K562 (cell line): ENCODE data around the gene MPC1. TPM values are rescaled to one million over a fixed set of nuclear protein-coding genes. Genes with fewer than 3 reads are reported as not detected.

ENCODE experiments used
- ATAC-seq: fragments of 200-7000 bp; cut with Tn5 transposase; 3 replicates; pipeline ENCODE4 v1.9.1; 2020; ENCODE audit warnings: moderate library complexity
- BruUV-seq: library from RNA; stranded (reverse); fragments of 400-500 nt; replicated peaks from 2 replicates; lab custom pipeline; 2021; lab: Mats Ljungman, UMichigan
- CTCF ChIA-PET: fragments of 300-600 bp; formaldehyde crosslinking; extraction: SDS; loops from one replicate; lab custom pipeline; 2021; ENCODE audit warnings: low intra/inter-chr PET ratio; lab: Yijun Ruan, JAX
- POLR2A ChIA-PET: fragments of 300-600, 350-650 bp; sonication (Branson Sonifier 250); formaldehyde crosslinking; extraction: SDS; loops from one replicate; lab custom pipeline; 2021; ENCODE audit warnings: antibody characterized with exemption, inconsistent platforms; lab: Yijun Ruan, JAX
- DNase-seq, 4 experiments: peaks; one replicate each; pipeline versions ENCODE4 v3.0.0 to v3.0.0-alpha.2; 2011 to 2018; ENCODE audit warnings: low spot score in 3 of 4, mixed read lengths in 3 of 4; ENCODE audit errors: extremely low read depth in 1 of 4
- FAIRE-seq: peaks from 2 replicates; lab custom pipeline; 2011; peaks lifted over from hg19 to GRCh38; lab: Jason Lieb, UNC
- H2AFZ ChIP-seq: 2 replicates; pipeline ENCODE4 v1.6.0; 2011; ENCODE audit warnings: low read depth, low read length, control low read depth, inconsistent platforms
- H3K27ac ChIP-seq: fragments of 200-600 bp; 3 replicates; pipeline ENCODE4 v1.8.0; 2011; ENCODE audit warnings: low read depth, mild to moderate bottlenecking, control low read depth, inconsistent platforms, low read length, moderate library complexity, mixed read lengths; ENCODE audit errors: extremely low read depth
- H3K27me3 ChIP-seq, 2 experiments: fragments of 300-600 bp in 1 of 2; 2 replicates in 1 of 2; 3 replicates in 1 of 2; pipeline versions ENCODE4 v1.6.0 to v1.8.0; 2011; ENCODE audit warnings: inconsistent platforms in 2 of 2, low read length in 2 of 2, mild to moderate bottlenecking in 1 of 2, mixed read lengths in 1 of 2, moderate library complexity in 1 of 2; ENCODE audit not compliant: control insufficient read depth in 2 of 2, insufficient read depth in 2 of 2
- H3K36me3 ChIP-seq: fragments of 300-600 bp; 3 replicates; pipeline ENCODE4 v1.8.0; 2011; ENCODE audit warnings: mild to moderate bottlenecking, low read length, inconsistent platforms; ENCODE audit not compliant: control insufficient read depth, insufficient read depth
- H3K4me1 ChIP-seq, 2 experiments: fragments of 200-600 bp in 1 of 2; replicated peaks in 1 of 2; 2 replicates in 1 of 2; 3 replicates in 1 of 2; pipeline versions ENCODE4 v1.5.1 to v1.8.0; 2011; ENCODE audit warnings: inconsistent platforms in 2 of 2, low read length in 2 of 2, mild to moderate bottlenecking in 1 of 2, mixed read lengths in 1 of 2, moderate library complexity in 1 of 2; ENCODE audit not compliant: control insufficient read depth in 2 of 2, insufficient read depth in 2 of 2
- H3K4me2 ChIP-seq: 2 replicates; pipeline ENCODE4 v1.6.1; 2011; ENCODE audit warnings: low read length, control low read depth, inconsistent platforms, mixed read lengths; ENCODE audit not compliant: insufficient read depth
- H3K4me3 ChIP-seq: fragments of 200-600 bp; sonication (generic), shearing (Covaris generic); 2 replicates; pipeline ENCODE4 v1.5.1; 2016; ENCODE audit warnings: control low read depth, inconsistent platforms
- H3K79me2 ChIP-seq: fragments of 200-600 bp; 3 replicates; pipeline ENCODE4 v1.8.0; 2011; ENCODE audit warnings: low read length, inconsistent platforms; ENCODE audit not compliant: control insufficient read depth, insufficient read depth
- H3K9ac ChIP-seq, 2 experiments: 2 replicates each; pipeline versions ENCODE4 v1.6.0 to v1.6.1; 2011; ENCODE audit warnings: low read depth in 2 of 2, low read length in 2 of 2, control low read depth in 1 of 2, inconsistent platforms in 1 of 2, mild to moderate bottlenecking in 1 of 2, mixed read lengths in 1 of 2; ENCODE audit not compliant: insufficient read depth in 1 of 2
- H3K9me1 ChIP-seq: one replicate; pipeline ENCODE4 v1.6.0; 2011; ENCODE audit warnings: inconsistent platforms, mild to moderate bottlenecking, low read length, moderate library complexity; ENCODE audit not compliant: control insufficient read depth, insufficient read depth
- H3K9me3 ChIP-seq: replicated peaks from 2 replicates; pipeline ENCODE4 v1.5.1; 2011; ENCODE audit warnings: low read depth, low read length, inconsistent platforms; ENCODE audit not compliant: control insufficient read depth, insufficient read depth
- H4K20me1 ChIP-seq: replicated peaks from 2 replicates; pipeline ENCODE4 v1.6.1; 2011; ENCODE audit warnings: low read length, inconsistent platforms, mixed read lengths; ENCODE audit not compliant: control insufficient read depth, insufficient read depth
- BHLHE40 ChIP-seq: IDR thresholded peaks from 2 replicates; pipeline ENCODE4 v1.6.1; 2011; ENCODE audit warnings: low read length, improper control_type of control experiment
- ELK1 ChIP-seq: sonication (generic); formaldehyde crosslinking; IDR thresholded peaks from 2 replicates; pipeline ENCODE4 v1.8.1; 2022; ENCODE audit warnings: missing genetic modification reagents
- MAX ChIP-seq: sonication (generic); formaldehyde crosslinking; IDR thresholded peaks from 2 replicates; pipeline ENCODE4 v1.9.0; 2022; ENCODE audit warnings: mild to moderate bottlenecking, missing genetic modification reagents
- MBD2 ChIP-seq: sonication (generic); IDR thresholded peaks from 2 replicates; pipeline ENCODE4 v1.6.1; 2016; ENCODE audit warnings: low read depth, borderline replicate concordance
- SAFB ChIP-seq: fragments of 200-400 bp; formaldehyde crosslinking; IDR thresholded peaks from 2 replicates; pipeline ENCODE4 v1.6.1; 2017; ENCODE audit warnings: low read depth, low read length, borderline replicate concordance
- SRSF9 ChIP-seq: fragments of 200-400 bp; formaldehyde crosslinking; IDR thresholded peaks from 2 replicates; pipeline ENCODE4 v1.6.1; 2017; ENCODE audit warnings: low read depth, low read length, borderline replicate concordance
- TEAD4 ChIP-seq, 2 experiments: sonication (generic) in 1 of 2; formaldehyde crosslinking in 1 of 2; IDR thresholded peaks; 2 replicates each; pipeline versions ENCODE4 v1.6.1 to v1.8.0; 2012 to 2022; ENCODE audit warnings: borderline replicate concordance in 1 of 2, inconsistent platforms in 1 of 2, low read length in 1 of 2, mild to moderate bottlenecking in 1 of 2, missing genetic modification reagents in 1 of 2
- USF1 ChIP-seq: sonication (generic); formaldehyde crosslinking; IDR thresholded peaks from 2 replicates; pipeline ENCODE4 v1.9.0; 2022; ENCODE audit warnings: mild to moderate bottlenecking, missing genetic modification reagents
- ZFP30 ChIP-seq: fragments of 250-450 bp; sonication (Bioruptor Pico); IDR thresholded peaks from 2 replicates; pipeline ENCODE4 v1.8.0; 2022; ENCODE audit warnings: moderate library complexity, mild to moderate bottlenecking, inconsistent platforms, borderline replicate concordance
- ZNF3 ChIP-seq: fragments of 250-450 bp; sonication (Bioruptor Pico); IDR thresholded peaks from 2 replicates; pipeline ENCODE4 v1.5.0; 2021; ENCODE audit warnings: mild to moderate bottlenecking, moderate library complexity
- WGBS: fragments of 100-300 bp; shearing (Covaris generic); methylation state at CpG from one replicate; pipeline ENCODE4 v1.1.6; 2016; ENCODE audit warnings: low coverage, mixed read lengths; ENCODE audit not compliant: insufficient coverage; ENCODE audit errors: missing lambda C conversion rate; 5-methylcytosine and 5-hydroxymethylcytosine counted together
- in situ Hi-C: fragments of 300-500 bp; cut with MboI; formaldehyde crosslinking; loops from 4 replicates; pipeline ENCODE4 v1.15.0; 2018; ENCODE audit warnings: inconsistent platforms, mixed read lengths
- intact Hi-C: fragments of 100-400 bp; cut with micrococcal nuclease; formaldehyde crosslinking; loops from 2 replicates; pipeline ENCODE4 v1.14.2; 2022
- polyA plus RNA-seq, 8 experiments: library from polyadenylated mRNA; depleted of rRNA in 4 of 8; stranded (reverse) in 5 of 8; unstranded in 3 of 8; fragments of >200 nt; fragmentation: Nextera tagmentation in 2 of 8; fragmentation: Illumina TruSeq in 1 of 8; extraction: Ambion mirVana in 2 of 8; extraction: Trizol in 1 of 8; gene quantifications; 2 replicates each; pipeline versions ENCODE4 v1.2.1 to v1.2.3, GENCODE V29; 2011 to 2014; ENCODE audit warnings: inconsistent platforms in 1 of 8, missing spikeins in 1 of 8
- total RNA-seq, 7 experiments: library from RNA; depleted of rRNA in 6 of 7; stranded (reverse); fragments of >200 nt in 6 of 7; fragmentation: Illumina TruSeq in 2 of 7; extraction: Trizol in 2 of 7; gene quantifications; 2 replicates each; pipeline versions ENCODE4 v1.2.1 to v1.2.3, GENCODE V29; 2011 to 2021; ENCODE audit warnings: low replicate concordance in 1 of 7

MPC1 gene
- total and polyA plus RNA-seq, 9 of the 15 experiments (the other 6 are each of a cell fraction or from before 2014, with no cell fraction given): 78.6 to 185 (median 138) TPM

GRCh38 chr6:166330612-166331011 lies 52.1 kb downstream of the MPC1 start (continued):
- peak; percentile 74 for TF ChIP-seq BHLHE40
- TF ChIP-seq, all 486 proteins: peak for 72

GRCh38 chr6:166325383-166326042 lies 57.2 kb downstream of the MPC1 start:
- Histone ChIP-seq H3K9me1 (no peaks in the 10 kb centered on the region), H3K27me3 (no peaks in the 10 kb centered on the region)
- CTCF ChIA-PET: no interaction called here
- no TSS peak for BruUV-seq
- TF ChIP-seq ZFP30: no peak
- TF ChIP-seq MAX (CRISPR knock-in tag): peak; percentile 34; the same call in 1 of the 2 replicates
- TF ChIP-seq ELK1 (CRISPR knock-in tag): no peak
- TF ChIP-seq TEAD4 (IDR thresholded peaks at IDR 0.05; ENCODE audit: low read length): no peak
- TF ChIP-seq TEAD4 (CRISPR knock-in tag; IDR thresholded peaks at IDR 0.05; ENCODE audit: borderline replicate concordance): 0 out of 2 replicates have a peak, but pooled peaks have one; percentile 37
- no peak for TF ChIP-seq SAFB
- TF ChIP-seq USF1 (CRISPR knock-in tag): 0 out of 2 replicates have a peak, but pooled peaks have one; percentile 16
- no peak for TF ChIP-seq ZNF3 (CRISPR knock-in tag)
- no peak for TF ChIP-seq SRSF9
- no peak for TF ChIP-seq MBD2
- TF ChIP-seq, all 486 proteins: peak for 3
- 96% methylated on average over 6 of the region's 6 CpGs for WGBS
- in situ Hi-C loops: no loop called here
- DNase-seq (no peak), ATAC-seq (no peak), FAIRE-seq (no peak)
- H3K9ac ChIP-seq: no peak overlapping the region; a peak in 1 of 4 replicates
- intact Hi-C loops: no loop called here
- peaks cover 21% of the 10 kb centered on the region for H3K79me2 ChIP-seq
- H3K27ac ChIP-seq: no peak overlapping the region
- no peak overlapping the region for H3K4me3 ChIP-seq
- peaks cover 0 to 2% of the 10 kb centered on the region in 2 experiments; a peak in 3 of 5 replicates for H3K4me1 ChIP-seq
- no peaks in the 10 kb centered on the region for H4K20me1 ChIP-seq
- peaks cover 72% of the 10 kb centered on the region for H3K36me3 ChIP-seq
- no peak overlapping the region for H3K4me2 ChIP-seq
- POLR2A ChIA-PET: interaction anchor here (0.6 kb wide), 1 partner anchor 15 kb away, joined by 3 read pairs; no protein-coding TSS in a partner anchor
- H3K9me3 ChIP-seq: no peaks in the 10 kb centered on the region
- no peak overlapping the region for H2AFZ ChIP-seq
